Measurements from ENCODE around the gene ADORA3.

ADORA3 gene

GRCh38 chr1:111484391-111485026 is 18.9 kb downstream of the ADORA3 start:
- Histone ChIP-seq H4K20me1 (ENCODE audit: insufficient read depth) (no peaks in the 10 kb centered on the region), H3K27ac (no peak overlapping the region), H3K9ac (no peak overlapping the region), H3K4me1 (ENCODE audit: low read depth, poor library complexity, severe bottlenecking) (peaks cover 5% of the 10 kb centered on the region), H3K36me3 (ENCODE audit: insufficient read depth) (no peaks in the 10 kb centered on the region), H3K4me2 (no peak overlapping the region), H3K27me3 (ENCODE audit: insufficient read depth, low read depth) (no peaks in the 10 kb centered on the region; the same call in 1 of the 2 replicates), H2AFZ (ENCODE audit: low read depth) (no peak overlapping the region), H3K79me2 (ENCODE audit: insufficient read depth, low read depth) (no peaks in the 10 kb centered on the region), H3K4me3 (IDR thresholded peaks at IDR 0.05; ENCODE audit: insufficient read depth, low read depth, low read length) (no peak overlapping the region)
- TF ChIP-seq, protein P1, sequence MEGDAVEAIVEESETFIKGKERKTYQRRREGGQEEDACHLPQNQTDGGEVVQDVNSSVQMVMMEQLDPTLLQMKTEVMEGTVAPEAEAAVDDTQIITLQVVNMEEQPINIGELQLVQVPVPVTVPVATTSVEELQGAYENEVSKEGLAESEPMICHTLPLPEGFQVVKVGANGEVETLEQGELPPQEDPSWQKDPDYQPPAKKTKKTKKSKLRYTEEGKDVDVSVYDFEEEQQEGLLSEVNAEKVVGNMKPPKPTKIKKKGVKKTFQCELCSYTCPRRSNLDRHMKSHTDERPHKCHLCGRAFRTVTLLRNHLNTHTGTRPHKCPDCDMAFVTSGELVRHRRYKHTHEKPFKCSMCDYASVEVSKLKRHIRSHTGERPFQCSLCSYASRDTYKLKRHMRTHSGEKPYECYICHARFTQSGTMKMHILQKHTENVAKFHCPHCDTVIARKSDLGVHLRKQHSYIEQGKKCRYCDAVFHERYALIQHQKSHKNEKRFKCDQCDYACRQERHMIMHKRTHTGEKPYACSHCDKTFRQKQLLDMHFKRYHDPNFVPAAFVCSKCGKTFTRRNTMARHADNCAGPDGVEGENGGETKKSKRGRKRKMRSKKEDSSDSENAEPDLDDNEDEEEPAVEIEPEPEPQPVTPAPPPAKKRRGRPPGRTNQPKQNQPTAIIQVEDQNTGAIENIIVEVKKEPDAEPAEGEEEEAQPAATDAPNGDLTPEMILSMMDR (conservative IDR thresholded peaks at IDR 0.05; ENCODE audit: low read depth, low read length): no peak

DNA sequence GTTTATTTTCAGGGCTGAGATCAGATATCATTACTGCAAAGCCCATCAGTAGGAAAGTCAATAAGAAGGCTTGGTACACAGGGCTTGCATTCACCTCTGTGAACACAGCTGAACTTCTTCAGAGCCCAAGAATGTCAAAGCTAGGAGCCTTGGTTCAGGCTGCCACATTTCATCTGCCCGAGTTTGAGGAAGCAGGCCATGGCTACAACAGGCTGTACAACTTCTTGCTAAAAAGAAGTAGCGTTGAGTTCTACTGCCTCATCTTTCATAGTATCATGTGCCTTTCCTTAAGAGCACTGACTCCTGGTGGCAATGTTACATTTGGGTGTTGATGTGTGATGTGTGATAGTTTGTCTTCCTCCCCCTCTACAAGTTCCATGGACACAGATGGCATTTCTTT is 19.6 kb downstream of the ADORA3 start:
- TF ChIP-seq, protein P1 (conservative IDR thresholded peaks at IDR 0.05; ENCODE audit: low read depth, low read length): no peak
- H3K9ac ChIP-seq: no peak overlapping the region
- no peak overlapping the region for H3K4me2 ChIP-seq
- no peaks in the 10 kb centered on the region for H3K36me3 ChIP-seq (ENCODE audit: insufficient read depth)
- no peak overlapping the region for H3K4me3 ChIP-seq (IDR thresholded peaks at IDR 0.05; ENCODE audit: insufficient read depth, low read depth, low read length)
- H3K4me1 ChIP-seq (ENCODE audit: low read depth, poor library complexity, severe bottlenecking): peaks cover 5% of the 10 kb centered on the region
- no peaks in the 10 kb centered on the region for H4K20me1 ChIP-seq (ENCODE audit: insufficient read depth)
- H3K79me2 ChIP-seq (ENCODE audit: insufficient read depth, low read depth): no peaks in the 10 kb centered on the region
- H3K27ac ChIP-seq: no peak overlapping the region
- no peak overlapping the region for H2AFZ ChIP-seq (ENCODE audit: low read depth)
- H3K27me3 ChIP-seq (ENCODE audit: insufficient read depth, low read depth): peaks cover 3% of the 10 kb centered on the region; the same call in 1 of the 2 replicates

- Histone ChIP-seq H3K4me2 (no peak overlapping the region), H3K36me3 (ENCODE audit: insufficient read depth) (no peaks in the 10 kb centered on the region), H3K27me3 (ENCODE audit: insufficient read depth, low read depth) (peaks cover 9% of the 10 kb centered on the region; the same call in 1 of the 2 replicates), H3K79me2 (ENCODE audit: insufficient read depth, low read depth) (no peaks in the 10 kb centered on the region), H3K4me1 (ENCODE audit: low read depth, poor library complexity, severe bottlenecking) (peaks cover 6% of the 10 kb centered on the region), H2AFZ (ENCODE audit: low read depth) (no peak overlapping the region), H3K27ac (no peak overlapping the region), H4K20me1 (ENCODE audit: insufficient read depth) (no peaks in the 10 kb centered on the region), H3K4me3 (IDR thresholded peaks at IDR 0.05; ENCODE audit: insufficient read depth, low read depth, low read length) (no peak overlapping the region), H3K9ac (no peak overlapping the region)
- TF ChIP-seq, protein P1 (conservative IDR thresholded peaks at IDR 0.05; ENCODE audit: low read depth, low read length): no peak
These were observed 20.3 kb downstream of the ADORA3 start for GRCh38 chr1:111483166-111483565.

GRCh38 chr1:111481387-111482221 is 21.8 kb downstream of the ADORA3 start:
- no peak overlapping the region for H3K4me3 ChIP-seq (IDR thresholded peaks at IDR 0.05; ENCODE audit: insufficient read depth, low read depth, low read length)
- H4K20me1 ChIP-seq (ENCODE audit: insufficient read depth): no peaks in the 10 kb centered on the region
- H3K9ac ChIP-seq: no peak overlapping the region
- H3K4me2 ChIP-seq: no peak overlapping the region
- no peaks in the 10 kb centered on the region for H3K79me2 ChIP-seq (ENCODE audit: insufficient read depth, low read depth)
- TF ChIP-seq, protein P1 (conservative IDR thresholded peaks at IDR 0.05; ENCODE audit: low read depth, low read length): peak; percentile 48; the same call in 1 of the 2 replicates
- H2AFZ ChIP-seq (ENCODE audit: low read depth): no peak overlapping the region
- no peak overlapping the region for H3K27ac ChIP-seq
- H3K27me3 ChIP-seq (ENCODE audit: insufficient read depth, low read depth): peaks cover 15% of the 10 kb centered on the region; the same call in 1 of the 2 replicates
- H3K4me1 ChIP-seq (ENCODE audit: low read depth, poor library complexity, severe bottlenecking): peaks cover 19% of the 10 kb centered on the region
- H3K36me3 ChIP-seq (ENCODE audit: insufficient read depth): no peaks in the 10 kb centered on the region

Measured in KMS-11 (cell line).